Heart left ventricle (tissue), 13 donors: ENCODE data around the gene ADAMTS12.

Experiments used
- POLR2A ChIP-seq, 2 donors: fragments of 450-650 bp; IDR thresholded peaks; one replicate each; pipeline ENCODE4 v1.6.1; 2017; ENCODE audit warnings: antibody characterized with exemption in 2 of 2, mild to moderate bottlenecking in 2 of 2, moderate library complexity in 2 of 2
- TF ChIP-seq, protein P1 (sequence below), 12 donors: fragments of 200-600 bp; sonication (generic) in 4 of 12; IDR thresholded peaks; one replicate each; pipeline versions ENCODE4 v1.5.0 to v1.8.0; 2018 to 2022; ENCODE audit warnings: antibody characterized with exemption in 12 of 12, mild to moderate bottlenecking in 5 of 12
- donor health status: ischemic (EF 13 %, LVEDD 7.1; RV severe dilation, severe dysfunction).
- donor health status: DM: no; HTN: yes; CAD: no.
- donor health status: DM: no; HTN: no; CAD: no.
- donor health status: ischemic (EF 25% LVEDD 6.9; RV normal size, moderate dysfunction).
- donor health status: ischemic (EF 25% LVEDD 5.7; RV mildly dilated, moderate dysfunction).
- donor health status: ischemic (EF 35%, LVEDD 5.7; RV mildly dilated, moderate dysfunction).
- donor health status: nonischemic (EF 11% LVEDD 7.7; RV severe dilation, severe dysfunction).
- donor health status: DM: yes; HTN: yes; CAD: no.
- donor health status: PGD.
- donor health status: ischemic (EF 29% LVEDD 5.4; RV normal size, mild dysfunction).
- donor health status: nonischemic (EF 23%, LVEDD 6.1; RV moderate dilation, normal function).

DNA sequence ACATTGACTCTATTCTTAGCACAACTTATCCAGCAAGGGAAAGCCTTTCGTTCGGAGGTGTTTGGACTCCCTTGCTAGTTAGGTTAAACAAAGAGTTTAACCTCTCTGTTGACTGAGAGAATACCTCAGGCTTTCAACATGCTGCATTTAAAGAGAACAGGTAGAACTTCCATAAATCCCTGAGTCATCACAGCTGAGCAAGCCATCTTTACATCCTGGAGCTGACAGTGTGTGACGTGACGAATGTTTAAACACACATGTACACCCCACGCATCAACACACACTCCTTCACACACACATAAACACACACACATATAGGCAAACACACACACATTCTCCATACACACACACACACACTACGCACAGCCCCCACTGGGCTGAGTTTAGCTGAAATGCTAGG, 152.8 kb downstream of the ADAMTS12 start:
- TF ChIP-seq, protein P1, sequence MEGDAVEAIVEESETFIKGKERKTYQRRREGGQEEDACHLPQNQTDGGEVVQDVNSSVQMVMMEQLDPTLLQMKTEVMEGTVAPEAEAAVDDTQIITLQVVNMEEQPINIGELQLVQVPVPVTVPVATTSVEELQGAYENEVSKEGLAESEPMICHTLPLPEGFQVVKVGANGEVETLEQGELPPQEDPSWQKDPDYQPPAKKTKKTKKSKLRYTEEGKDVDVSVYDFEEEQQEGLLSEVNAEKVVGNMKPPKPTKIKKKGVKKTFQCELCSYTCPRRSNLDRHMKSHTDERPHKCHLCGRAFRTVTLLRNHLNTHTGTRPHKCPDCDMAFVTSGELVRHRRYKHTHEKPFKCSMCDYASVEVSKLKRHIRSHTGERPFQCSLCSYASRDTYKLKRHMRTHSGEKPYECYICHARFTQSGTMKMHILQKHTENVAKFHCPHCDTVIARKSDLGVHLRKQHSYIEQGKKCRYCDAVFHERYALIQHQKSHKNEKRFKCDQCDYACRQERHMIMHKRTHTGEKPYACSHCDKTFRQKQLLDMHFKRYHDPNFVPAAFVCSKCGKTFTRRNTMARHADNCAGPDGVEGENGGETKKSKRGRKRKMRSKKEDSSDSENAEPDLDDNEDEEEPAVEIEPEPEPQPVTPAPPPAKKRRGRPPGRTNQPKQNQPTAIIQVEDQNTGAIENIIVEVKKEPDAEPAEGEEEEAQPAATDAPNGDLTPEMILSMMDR (IDR thresholded peaks at IDR 0.05) = no peak
- no peak for TF ChIP-seq POLR2A (IDR thresholded peaks at IDR 0.05)
